Peyer's patch (tissue), 4 donors: ENCODE results near the gene SPEM3. TPM values are rescaled to one million over a fixed set of nuclear protein-coding genes. Genes with fewer than 3 reads are reported as not detected.
A peak's percentile ranks its signal among the peaks of the same experiment; 100 is the strongest.
"Not testable (repeated sequence)": the region's sequence is repeated elsewhere in the genome, so short reads cannot be mapped to it uniquely, and the experiment has no call there.

Experiments
- DNase-seq, 3 donors: peaks; one replicate each; pipeline ENCODE4 v3.0.0-alpha.2; 2017 to 2019
- H3K27ac ChIP-seq, 4 donors: fragments of 200-600 bp; sonication (generic); one replicate each; pipeline ENCODE4 v1.5.1; 2016 to 2019
- H3K27me3 ChIP-seq, 2 donors: fragments of 200-600 bp; sonication (generic); one replicate each; pipeline ENCODE4 v1.5.1; 2019
- H3K36me3 ChIP-seq, 3 donors: fragments of 200-600 bp; sonication (generic); one replicate each; pipeline ENCODE4 v1.5.1; 2016 to 2019
- H3K4me1 ChIP-seq, 4 donors: fragments of 200-600 bp; sonication (generic); one replicate each; pipeline ENCODE4 v1.5.1; 2016 to 2019
- H3K4me3 ChIP-seq, 4 donors: fragments of 200-600 bp; sonication (generic); 1 replicate in 3 of 4; 2 replicates in 1 of 4; pipeline ENCODE4 v1.5.1; 2016 to 2019; ENCODE audit warnings: mild to moderate bottlenecking in 1 of 4
- H3K9me3 ChIP-seq, 4 donors: fragments of 200-600 bp; sonication (generic); one replicate each; pipeline ENCODE4 v1.5.1; 2016 to 2019; ENCODE audit warnings: mild to moderate bottlenecking in 1 of 4
- CTCF ChIP-seq, 6 experiments: fragments of 450-650 bp in 4 of 6; fragments of 200-600 bp in 2 of 6; sonication (generic) in 1 of 6; IDR thresholded peaks; one replicate each; pipeline ENCODE4 v1.5.1; 2017 to 2019; ENCODE audit warnings: antibody characterized with exemption in 6 of 6, mild to moderate bottlenecking in 3 of 6, moderate library complexity in 1 of 6
- POLR2A ChIP-seq, 2 donors: fragments of 450-650 bp; IDR thresholded peaks; one replicate each; pipeline ENCODE4 v1.5.1; 2017; ENCODE audit warnings: antibody characterized with exemption in 2 of 2, mild to moderate bottlenecking in 2 of 2, moderate library complexity in 2 of 2
- total RNA-seq, 4 donors: library from RNA; depleted of rRNA; stranded (reverse); fragments of >200 nt; gene quantifications; one replicate each; pipeline ENCODE4 v1.1.0, GENCODE V29; 2016

SPEM3 gene
- total RNA-seq, 4 donors from 2014 or later = not detected

GRCh38 chr17:7480089-7480384 lies 51.4 kb downstream of the SPEM3 start:
- H3K4me1 ChIP-seq = peaks cover 0 to 49% (median 7%) of the 10 kb centered on the region in 4 donors
- H3K36me3 ChIP-seq = no peaks in the 10 kb centered on the region
- no peaks in the 10 kb centered on the region for H3K9me3 ChIP-seq
- no peaks in the 10 kb centered on the region for H3K27me3 ChIP-seq
- peak overlapping the region; percentile 84 to 99 (median 94) for H3K4me3 ChIP-seq
- peak overlapping the region; percentile 98 to 100 (median 99) for H3K27ac ChIP-seq
- DNase-seq = no peak
- TF ChIP-seq POLR2A (IDR thresholded peaks at IDR 0.05) (no peak), CTCF (IDR thresholded peaks at IDR 0.05) (no peak)

- H3K4me3 ChIP-seq = peak within 1 kb of the TSS in 1 of 4 donors; percentile 93
- not testable (repeated sequence) for H3K36me3 ChIP-seq, H3K9me3 ChIP-seq, DNase-seq, H3K27me3 ChIP-seq
- H3K27ac ChIP-seq = peak within 1 kb of the TSS; percentile 98 to 100 (median 99)
- peaks cover 4 to 50% (median 13%) of the 10 kb centered on the region in 4 donors for H3K4me1 ChIP-seq
These were observed 52.6 kb downstream of the SPEM3 start, which contains the start of gene SLC35G6 for GRCh38 chr17:7481275-7481674. SLC35G6 (plus strand) TSS chr17:7481446; CDS start chr17:7481517, 71 bp downstream.

GRCh38 chr17:7481842-7482741 lies 53.4 kb downstream of the SPEM3 start:
- H3K27me3 ChIP-seq, DNase-seq, H3K9me3 ChIP-seq, H3K36me3 ChIP-seq, H3K4me3 ChIP-seq: not testable (repeated sequence)
- peaks cover 4 to 50% (median 18%) of the 10 kb centered on the region in 4 donors for H3K4me1 ChIP-seq
- peak overlapping the region in 2 of 4 donors; percentile 94 to 97 for H3K27ac ChIP-seq

Other genes starting within 250 kb of the SPEM3 start
- 1 to 10 TPM in 1 of 4 donors, under 1 TPM in 2, not detected in 1; 0.88 to 2.5 (median 0.94) TPM for gene ASGR1, start 249.5 kb upstream of the SPEM3 start, total RNA-seq
- gene DLG4, start 209.0 kb upstream of the SPEM3 start, total RNA-seq = 10 to 100 TPM in 2 of 4 donors, 1 to 10 TPM in 2; 2.6 to 15.7 (median 9.4) TPM
- gene ACADVL, start 208.9 kb upstream of the SPEM3 start, total RNA-seq = 1,000 to 10,000 TPM; 1,292 to 4,167 (median 1,553) TPM
- gene DVL2, start 194.3 kb upstream of the SPEM3 start, total RNA-seq = 10 to 100 TPM; 42.1 to 61.9 (median 50.1) TPM
- 10 to 100 TPM; 22.2 to 38.8 (median 35.1) TPM for gene PHF23, start 189.4 kb upstream of the SPEM3 start, total RNA-seq
- 100 to 1,000 TPM; 288 to 521 (median 367) TPM for gene GABARAP, start 186.4 kb upstream of the SPEM3 start, total RNA-seq
- 10 to 100 TPM; 55.3 to 86.9 (median 76.4) TPM for gene CTDNEP1, start 177.1 kb upstream of the SPEM3 start, total RNA-seq
- gene ELP5, start 176.6 kb upstream of the SPEM3 start, total RNA-seq = 10 to 100 TPM; 15.1 to 75.1 (median 29.0) TPM
- gene CLDN7, start 166.4 kb upstream of the SPEM3 start, total RNA-seq = 1,000 to 10,000 TPM in 1 of 4 donors, 100 to 1,000 TPM in 2, 10 to 100 TPM in 1; 80.0 to 1,052 (median 864) TPM
- gene SLC2A4, start 147.1 kb upstream of the SPEM3 start, total RNA-seq = 1 to 10 TPM in 3 of 4 donors, not detected in 1; 1.1 to 7.6 (median 4.8) TPM
- 10 to 100 TPM; 20.7 to 70.0 (median 24.6) TPM for gene YBX2, start 134.2 kb upstream of the SPEM3 start, total RNA-seq
- 100 to 1,000 TPM in 3 of 4 donors, 10 to 100 TPM in 1; 94.4 to 128 (median 120) TPM for gene EIF5A, start 121.2 kb upstream of the SPEM3 start, total RNA-seq
- 100 to 1,000 TPM in 1 of 4 donors, 10 to 100 TPM in 3; 93.2 to 148 (median 94.2) TPM for gene GPS2, start 113.5 kb upstream of the SPEM3 start, total RNA-seq
- gene NEURL4, start 99.5 kb upstream of the SPEM3 start, total RNA-seq = 10 to 100 TPM; 23.3 to 69.0 (median 53.9) TPM
- 100 to 1,000 TPM in 1 of 4 donors, 10 to 100 TPM in 3; 15.6 to 696 (median 24.0) TPM for gene ACAP1, start 92.3 kb upstream of the SPEM3 start, total RNA-seq
- 1 to 10 TPM; 2.5 to 8.9 (median 7.1) TPM for gene KCTD11, start 76.7 kb upstream of the SPEM3 start, total RNA-seq
- gene TMEM95, start 73.7 kb upstream of the SPEM3 start, total RNA-seq = not detected
- gene TNK1, start 47.8 kb upstream of the SPEM3 start, total RNA-seq = 10 to 100 TPM; 19.8 to 54.4 (median 44.4) TPM
- 10 to 100 TPM; 10.7 to 38.8 (median 21.9) TPM for gene PLSCR3, start 34.3 kb upstream of the SPEM3 start, total RNA-seq
- gene TMEM256, start 24.8 kb upstream of the SPEM3 start, total RNA-seq = 100 to 1,000 TPM in 2 of 4 donors, 10 to 100 TPM in 2; 37.1 to 334 (median 126) TPM
- 1 to 10 TPM in 3 of 4 donors, under 1 TPM in 1; 0.88 to 9.9 (median 5.8) TPM for gene NLGN2, start 21.0 kb upstream of the SPEM3 start, total RNA-seq
- not detected for gene SPEM1, start 8.5 kb upstream of the SPEM3 start, total RNA-seq
- gene SPEM2, start 3.2 kb upstream of the SPEM3 start, total RNA-seq = not detected
- gene TMEM102, start 6.6 kb downstream of the SPEM3 start, total RNA-seq = 10 to 100 TPM in 3 of 4 donors, 1 to 10 TPM in 1; 4.1 to 21.7 (median 17.0) TPM
- 1 to 10 TPM in 1 of 4 donors, not detected in 3; 1.0 TPM for gene FGF11, start 10.7 kb downstream of the SPEM3 start, total RNA-seq
- 1 to 10 TPM; 4.0 to 9.1 (median 5.8) TPM for gene CHRNB1, start 16.2 kb downstream of the SPEM3 start, total RNA-seq
- 10 to 100 TPM; 15.1 to 27.3 (median 24.5) TPM for gene ZBTB4, start 50.8 kb downstream of the SPEM3 start, total RNA-seq
- gene SLC35G6, start 52.6 kb downstream of the SPEM3 start, total RNA-seq = not detected
- 100 to 1,000 TPM in 3 of 4 donors, 10 to 100 TPM in 1; 94.6 to 204 (median 157) TPM for gene POLR2A, start 55.5 kb downstream of the SPEM3 start, total RNA-seq
- gene TNFSF12, start 120.2 kb downstream of the SPEM3 start, total RNA-seq = 10 to 100 TPM in 3 of 4 donors, 1 to 10 TPM in 1; 7.6 to 58.6 (median 15.2) TPM
- 10 to 100 TPM in 3 of 4 donors, 1 to 10 TPM in 1; 5.0 to 54.4 (median 38.7) TPM for gene TNFSF13, start 129.9 kb downstream of the SPEM3 start, total RNA-seq
- 10 to 100 TPM; 31.4 to 47.7 (median 43.7) TPM for gene SENP3, start 133.1 kb downstream of the SPEM3 start, total RNA-seq
- gene CD68, start 150.8 kb downstream of the SPEM3 start, total RNA-seq = 100 to 1,000 TPM in 3 of 4 donors, 10 to 100 TPM in 1; 42.1 to 149 (median 124) TPM
- gene MPDU1, start 155.0 kb downstream of the SPEM3 start, total RNA-seq = 100 to 1,000 TPM in 3 of 4 donors, 10 to 100 TPM in 1; 37.1 to 236 (median 125) TPM
- gene SOX15, start 161.2 kb downstream of the SPEM3 start, total RNA-seq = 1 to 10 TPM in 3 of 4 donors, not detected in 1; 1.9 to 2.7 (median 2.4) TPM
- gene FXR2, start 186.0 kb downstream of the SPEM3 start, total RNA-seq = 10 to 100 TPM; 28.8 to 38.1 (median 30.4) TPM
- 100 to 1,000 TPM; 144 to 303 (median 229) TPM for gene SAT2, start 199.0 kb downstream of the SPEM3 start, total RNA-seq
- gene SHBG, start 201.3 kb downstream of the SPEM3 start, total RNA-seq = 10 to 100 TPM in 2 of 4 donors, 1 to 10 TPM in 2; 2.1 to 38.0 (median 16.3) TPM
- gene ATP1B2, start 222.1 kb downstream of the SPEM3 start, total RNA-seq = under 1 TPM in 1 of 4 donors, not detected in 3; 0.47 TPM